ENCODE data around the gene PKN1. TPM values are rescaled to one million over a fixed set of nuclear protein-coding genes. Genes with fewer than 3 reads are reported as not detected.
A peak's percentile ranks its signal among the peaks of the same experiment; 100 is the strongest.

PKN1 gene
- total RNA-seq, 1 donor from 2014 or later, result 147 TPM

GRCh38 chr19:14505488-14506239 is 72.6 kb downstream of the PKN1 start:
- intact Hi-C loops (cut with DNase I), result no loop called here
- Histone ChIP-seq H3K27me3 (ENCODE audit: low read depth) (no peaks in the 10 kb centered on the region), H3K27ac (peak overlapping the region; percentile 86), H3K4me1 (peaks cover 54% of the 10 kb centered on the region), H3K4me3 (no peak overlapping the region), H3K36me3 (no peaks in the 10 kb centered on the region), H3K9me3 (no peaks in the 10 kb centered on the region)
- ATAC-seq (peak; percentile 76 to 86), DNase-seq (peak; percentile 86)
- TF ChIP-seq, protein P1, sequence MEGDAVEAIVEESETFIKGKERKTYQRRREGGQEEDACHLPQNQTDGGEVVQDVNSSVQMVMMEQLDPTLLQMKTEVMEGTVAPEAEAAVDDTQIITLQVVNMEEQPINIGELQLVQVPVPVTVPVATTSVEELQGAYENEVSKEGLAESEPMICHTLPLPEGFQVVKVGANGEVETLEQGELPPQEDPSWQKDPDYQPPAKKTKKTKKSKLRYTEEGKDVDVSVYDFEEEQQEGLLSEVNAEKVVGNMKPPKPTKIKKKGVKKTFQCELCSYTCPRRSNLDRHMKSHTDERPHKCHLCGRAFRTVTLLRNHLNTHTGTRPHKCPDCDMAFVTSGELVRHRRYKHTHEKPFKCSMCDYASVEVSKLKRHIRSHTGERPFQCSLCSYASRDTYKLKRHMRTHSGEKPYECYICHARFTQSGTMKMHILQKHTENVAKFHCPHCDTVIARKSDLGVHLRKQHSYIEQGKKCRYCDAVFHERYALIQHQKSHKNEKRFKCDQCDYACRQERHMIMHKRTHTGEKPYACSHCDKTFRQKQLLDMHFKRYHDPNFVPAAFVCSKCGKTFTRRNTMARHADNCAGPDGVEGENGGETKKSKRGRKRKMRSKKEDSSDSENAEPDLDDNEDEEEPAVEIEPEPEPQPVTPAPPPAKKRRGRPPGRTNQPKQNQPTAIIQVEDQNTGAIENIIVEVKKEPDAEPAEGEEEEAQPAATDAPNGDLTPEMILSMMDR (IDR thresholded peaks at IDR 0.05), result peak; percentile 77

DNA sequence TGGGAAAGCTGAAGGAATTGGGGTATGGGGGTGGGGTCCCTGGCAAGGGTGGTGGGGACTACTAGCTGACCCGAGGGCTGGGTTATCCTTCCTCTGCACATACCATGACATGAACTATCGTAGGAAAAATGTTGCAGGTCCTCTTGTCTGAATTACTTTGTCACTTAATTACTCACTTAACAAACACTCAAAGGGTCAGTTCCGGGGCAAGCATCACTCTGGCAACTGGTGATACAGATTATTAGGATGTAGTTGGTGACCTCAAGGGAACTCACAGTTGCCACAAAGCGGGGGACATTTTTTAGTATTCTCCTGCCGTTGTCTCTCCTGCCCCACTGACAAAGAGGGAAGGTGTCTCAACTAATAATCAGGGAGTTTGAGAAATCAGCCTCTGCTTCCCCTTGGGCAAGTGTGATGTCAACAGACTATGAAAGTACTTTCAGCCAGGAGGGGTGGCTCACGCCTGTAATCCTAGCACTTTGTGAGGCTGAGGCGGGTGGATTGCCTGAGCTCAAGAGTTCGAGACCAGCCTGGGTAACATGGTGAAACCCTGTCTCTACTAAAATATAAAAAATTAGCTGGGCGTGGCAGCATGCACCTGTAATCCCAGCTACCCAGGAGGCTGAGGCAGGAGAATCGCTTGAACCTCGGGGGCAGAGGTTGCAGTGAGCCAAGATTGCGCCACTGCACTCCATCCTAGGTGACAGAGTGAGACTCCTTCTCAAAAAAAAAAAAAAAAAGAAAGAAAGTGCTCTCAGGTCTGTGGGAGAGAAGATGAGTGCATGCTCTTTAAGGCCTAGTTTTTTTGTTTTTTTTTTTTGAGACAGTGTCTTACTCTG is 74.8 kb downstream of the PKN1 start:
- H3K27ac ChIP-seq, result peak overlapping the region; percentile 86
- peaks cover 55% of the 10 kb centered on the region for H3K4me1 ChIP-seq
- no peaks in the 10 kb centered on the region for H3K36me3 ChIP-seq
- H3K9me3 ChIP-seq, result no peaks in the 10 kb centered on the region
- H3K4me3 ChIP-seq, result no peak overlapping the region
- H3K27me3 ChIP-seq (ENCODE audit: low read depth), result no peaks in the 10 kb centered on the region
- ATAC-seq, result peak; percentile 59 to 69
- peak; percentile 62 for DNase-seq
- TF ChIP-seq, protein P1 (IDR thresholded peaks at IDR 0.05), result no peak
- intact Hi-C loops (cut with DNase I), result no loop called here

DNA sequence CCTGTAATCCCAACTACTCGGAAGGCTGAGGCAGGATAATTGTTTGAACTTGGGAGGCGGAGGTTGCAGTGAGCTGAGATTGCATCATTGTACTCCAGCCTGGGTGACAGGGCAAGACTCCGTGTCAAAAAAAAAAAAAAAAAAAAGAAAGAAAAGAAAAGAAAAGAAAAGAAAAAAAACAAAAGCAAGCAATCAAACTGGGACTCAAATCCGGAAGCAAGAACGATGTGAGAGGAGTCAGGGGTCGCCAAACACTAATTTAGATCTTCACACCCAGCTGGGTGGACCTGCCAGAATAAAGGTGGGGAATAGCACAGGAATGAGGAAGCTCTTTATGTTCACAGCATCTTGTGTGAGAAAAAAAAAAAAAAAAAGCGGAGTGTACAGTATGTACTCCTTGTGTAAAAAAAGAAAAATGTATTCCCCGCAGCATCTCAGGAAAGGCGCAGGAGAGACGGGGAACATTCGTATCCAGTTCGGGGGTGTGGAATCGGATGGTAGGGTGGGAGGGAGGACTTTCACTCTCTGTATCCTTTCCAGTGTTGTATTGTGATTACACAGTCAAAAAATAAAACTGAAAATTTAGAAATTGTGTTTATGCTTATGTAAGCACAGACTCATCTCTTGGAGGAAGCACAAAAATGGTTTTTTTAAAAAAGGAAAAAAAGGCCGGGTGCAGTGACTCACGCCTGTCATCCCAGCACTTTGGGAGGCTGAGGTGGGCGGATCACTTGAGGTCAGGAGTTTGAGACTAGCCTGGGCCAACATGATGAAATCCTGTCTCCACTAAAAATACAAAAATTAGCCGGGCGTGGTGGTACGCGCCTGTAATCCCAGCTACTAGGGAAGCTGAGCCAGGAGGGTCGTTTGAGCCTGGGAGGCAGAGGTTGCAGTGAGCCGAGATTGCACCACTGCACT is 77.5 kb downstream of the PKN1 start:
- TF ChIP-seq, protein P1 (IDR thresholded peaks at IDR 0.05), result no peak
- no peaks in the 10 kb centered on the region for H3K27me3 ChIP-seq (ENCODE audit: low read depth)
- H3K9me3 ChIP-seq, result no peaks in the 10 kb centered on the region
- peak; percentile 56 for DNase-seq
- H3K4me1 ChIP-seq, result peaks cover 78% of the 10 kb centered on the region
- peak overlapping the region; percentile 86 for H3K27ac ChIP-seq
- ATAC-seq, result peak; percentile 48 to 58
- intact Hi-C loops (cut with DNase I), result no loop called here
- no peak overlapping the region for H3K4me3 ChIP-seq
- H3K36me3 ChIP-seq, result peaks cover 24% of the 10 kb centered on the region

- Histone ChIP-seq H3K4me3 (no peak overlapping the region), H3K36me3 (peaks cover 30% of the 10 kb centered on the region), H3K4me1 (peaks cover 80% of the 10 kb centered on the region), H3K9me3 (no peaks in the 10 kb centered on the region), H3K27ac (peak overlapping the region; percentile 86), H3K27me3 (ENCODE audit: low read depth) (no peaks in the 10 kb centered on the region)
- peak in 1 of 2 donors; percentile 1 for ATAC-seq
- DNase-seq, result no peak
- TF ChIP-seq, protein P1 (IDR thresholded peaks at IDR 0.05), result no peak
- intact Hi-C loops (cut with DNase I), result no loop called here
Measured at GRCh38 chr19:14511229-14511593, 78.1 kb downstream of the PKN1 start.

DNA sequence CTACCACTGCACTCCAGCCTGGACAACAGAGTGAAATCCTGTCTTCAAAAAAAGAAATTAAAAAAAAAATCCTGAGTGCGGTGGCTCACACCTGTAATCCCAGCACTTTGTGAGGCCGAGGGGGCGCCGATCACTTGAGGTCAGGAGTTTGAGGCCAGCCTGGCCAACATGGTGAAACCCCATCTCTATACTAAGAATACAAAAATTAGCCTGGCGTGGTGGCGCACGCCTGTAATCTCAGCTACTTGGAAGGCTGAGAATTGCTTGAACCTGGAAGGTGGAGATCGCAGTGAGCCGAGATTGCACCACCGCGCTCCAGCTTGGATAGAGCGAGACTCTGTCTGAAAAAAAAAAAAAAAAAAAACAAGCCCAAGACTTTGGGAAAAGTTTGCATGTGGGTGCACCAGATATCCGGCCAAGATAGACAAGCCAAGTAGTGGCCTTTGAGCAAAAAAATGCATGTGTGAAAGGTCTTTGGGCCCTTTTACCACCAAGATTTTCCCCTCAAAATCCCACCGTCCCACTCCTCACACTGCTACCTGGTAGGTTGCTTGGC is 79.4 kb downstream of the PKN1 start:
- ATAC-seq, result no peak
- intact Hi-C loops (cut with DNase I), result no loop called here
- H3K4me3 ChIP-seq, result no peak overlapping the region
- peaks cover 38% of the 10 kb centered on the region for H3K36me3 ChIP-seq
- DNase-seq, result no peak
- TF ChIP-seq, protein P1 (IDR thresholded peaks at IDR 0.05), result no peak
- H3K9me3 ChIP-seq, result no peaks in the 10 kb centered on the region
- H3K27ac ChIP-seq, result no peak overlapping the region
- H3K4me1 ChIP-seq, result peaks cover 76% of the 10 kb centered on the region
- no peaks in the 10 kb centered on the region for H3K27me3 ChIP-seq (ENCODE audit: low read depth)
